Peyer's patch (tissue), 4 donors: ENCODE data around the gene PREP. TPM values are rescaled to one million over a fixed set of nuclear protein-coding genes. Genes with fewer than 3 reads are reported as not detected.
A peak's percentile ranks its signal among the peaks of the same experiment; 100 is the strongest.

Experiments used
- DNase-seq, 3 donors: peaks; one replicate each; pipeline ENCODE4 v3.0.0-alpha.2; 2017 to 2019
- H3K27ac ChIP-seq, 4 donors: fragments of 200-600 bp; sonication (generic); one replicate each; pipeline ENCODE4 v1.5.1; 2016 to 2019
- H3K27me3 ChIP-seq, 2 donors: fragments of 200-600 bp; sonication (generic); one replicate each; pipeline ENCODE4 v1.5.1; 2019
- H3K36me3 ChIP-seq, 3 donors: fragments of 200-600 bp; sonication (generic); one replicate each; pipeline ENCODE4 v1.5.1; 2016 to 2019
- H3K4me1 ChIP-seq, 4 donors: fragments of 200-600 bp; sonication (generic); one replicate each; pipeline ENCODE4 v1.5.1; 2016 to 2019
- H3K4me3 ChIP-seq, 4 donors: fragments of 200-600 bp; sonication (generic); 1 replicate in 3 of 4; 2 replicates in 1 of 4; pipeline ENCODE4 v1.5.1; 2016 to 2019; ENCODE audit warnings: mild to moderate bottlenecking in 1 of 4
- H3K9me3 ChIP-seq, 4 donors: fragments of 200-600 bp; sonication (generic); one replicate each; pipeline ENCODE4 v1.5.1; 2016 to 2019; ENCODE audit warnings: mild to moderate bottlenecking in 1 of 4
- CTCF ChIP-seq, 6 experiments: fragments of 450-650 bp in 4 of 6; fragments of 200-600 bp in 2 of 6; sonication (generic) in 1 of 6; IDR thresholded peaks; one replicate each; pipeline ENCODE4 v1.5.1; 2017 to 2019; ENCODE audit warnings: antibody characterized with exemption in 6 of 6, mild to moderate bottlenecking in 3 of 6, moderate library complexity in 1 of 6
- POLR2A ChIP-seq, 2 donors: fragments of 450-650 bp; IDR thresholded peaks; one replicate each; pipeline ENCODE4 v1.5.1; 2017; ENCODE audit warnings: antibody characterized with exemption in 2 of 2, mild to moderate bottlenecking in 2 of 2, moderate library complexity in 2 of 2
- total RNA-seq, 4 donors: library from RNA; depleted of rRNA; stranded (reverse); fragments of >200 nt; gene quantifications; one replicate each; pipeline ENCODE4 v1.1.0, GENCODE V29; 2016

PREP gene
- total RNA-seq, 4 donors from 2014 or later, result 47.0 to 69.6 (median 54.8) TPM

- H3K9me3 ChIP-seq, result no peaks in the 10 kb centered on the region
- TF ChIP-seq CTCF (IDR thresholded peaks at IDR 0.05), result no peak
- TF ChIP-seq POLR2A (IDR thresholded peaks at IDR 0.05), result no peak
- H3K36me3 ChIP-seq, result peaks cover 0 to 8% (median 0%) of the 10 kb centered on the region in 3 donors
- DNase-seq, result no peak
- peaks cover 0 to 45% (median 6%) of the 10 kb centered on the region in 4 donors for H3K4me1 ChIP-seq
- peak overlapping the region; percentile 90 to 98 (median 94) for H3K4me3 ChIP-seq
- H3K27me3 ChIP-seq, result no peaks in the 10 kb centered on the region
- H3K27ac ChIP-seq, result peak overlapping the region in 1 of 4 donors; percentile 94
Measured at GRCh38 chr6:105401247-105402089, 1.4 kb downstream of the PREP start.

GRCh38 chr6:105400501-105400900, 2.4 kb downstream of the PREP start:
- H3K4me3 ChIP-seq, result no peak overlapping the region

GRCh38 chr6:105398859-105399258, 4.0 kb downstream of the PREP start:
- no peaks in the 10 kb centered on the region for H3K27me3 ChIP-seq
- peak in 1 of 3 donors; percentile 57 for DNase-seq
- no peak overlapping the region for H3K27ac ChIP-seq
- H3K4me3 ChIP-seq, result no peak overlapping the region
- peaks cover 0 to 43% (median 6%) of the 10 kb centered on the region in 4 donors for H3K4me1 ChIP-seq
- H3K36me3 ChIP-seq, result peaks cover 0 to 18% (median 0%) of the 10 kb centered on the region in 3 donors
- no peaks in the 10 kb centered on the region for H3K9me3 ChIP-seq
- TF ChIP-seq CTCF (IDR thresholded peaks at IDR 0.05) (no peak), POLR2A (IDR thresholded peaks at IDR 0.05) (no peak)

More at GRCh38 chr6:105400501-105400900, 2.4 kb downstream of the PREP start:
- TF ChIP-seq CTCF (IDR thresholded peaks at IDR 0.05), result no peak
- no peak for TF ChIP-seq POLR2A (IDR thresholded peaks at IDR 0.05)
- Histone ChIP-seq H3K4me1 (peaks cover 0 to 45% (median 6%) of the 10 kb centered on the region in 4 donors), H3K27me3 (no peaks in the 10 kb centered on the region), H3K9me3 (no peaks in the 10 kb centered on the region), H3K36me3 (peaks cover 0 to 18% (median 0%) of the 10 kb centered on the region in 3 donors), H3K27ac (no peak overlapping the region)
- DNase-seq, result no peak

- Histone ChIP-seq H3K36me3 (peaks cover 0 to 18% (median 0%) of the 10 kb centered on the region in 3 donors), H3K9me3 (no peaks in the 10 kb centered on the region), H3K4me3 (no peak overlapping the region), H3K27ac (no peak overlapping the region), H3K4me1 (peaks cover 0 to 40% (median 5%) of the 10 kb centered on the region in 4 donors), H3K27me3 (no peaks in the 10 kb centered on the region)
- no peak for TF ChIP-seq POLR2A (IDR thresholded peaks at IDR 0.05)
- no peak for TF ChIP-seq CTCF (IDR thresholded peaks at IDR 0.05)
- no peak for DNase-seq
Measured at GRCh38 chr6:105397987-105398386, 4.9 kb downstream of the PREP start.

GRCh38 chr6:105391705-105392104, 11.2 kb downstream of the PREP start:
- TF ChIP-seq POLR2A (IDR thresholded peaks at IDR 0.05) (no peak), CTCF (IDR thresholded peaks at IDR 0.05) (no peak)
- Histone ChIP-seq H3K4me3 (no peak overlapping the region), H3K27ac (no peak overlapping the region), H3K9me3 (no peaks in the 10 kb centered on the region), H3K4me1 (peaks cover 0 to 5% (median 0%) of the 10 kb centered on the region in 4 donors), H3K36me3 (peaks cover 0 to 26% (median 0%) of the 10 kb centered on the region in 3 donors), H3K27me3 (no peaks in the 10 kb centered on the region)
- DNase-seq, result no peak
